Parathyroid adenoma (tissue), 2 donors: ENCODE data around the gene PELI1.
"Not testable (repeated sequence)": the region's sequence is repeated elsewhere in the genome, so short reads cannot be mapped to it uniquely, and the experiment has no call there.

Experiments used
- H2AFZ ChIP-seq: fragments of 300-600 bp; sonication (generic); one replicate; pipeline ENCODE4 v1.7.0; 2017; ENCODE audit warnings: antibody characterized with exemption, mild to moderate bottlenecking
- H3K27ac ChIP-seq: fragments of 300-600 bp; sonication (generic); one replicate; pipeline ENCODE4 v1.7.0; 2017
- H3K27me3 ChIP-seq: fragments of 300-600 bp; sonication (generic); one replicate; pipeline ENCODE4 v1.7.0; 2017; ENCODE audit warnings: low read length; ENCODE audit not compliant: control insufficient read depth, insufficient read depth
- H3K36me3 ChIP-seq: fragments of 300-600 bp; sonication (generic); one replicate; pipeline ENCODE4 v1.7.0; 2017; ENCODE audit warnings: low read length; ENCODE audit not compliant: control insufficient read depth, insufficient read depth
- H3K4me1 ChIP-seq: fragments of 300-600 bp; sonication (generic); one replicate; pipeline ENCODE4 v1.7.0; 2017; ENCODE audit warnings: control low read depth
- H3K4me2 ChIP-seq: fragments of 300-600 bp; sonication (generic); one replicate; pipeline ENCODE4 v1.7.0; 2017; ENCODE audit warnings: low read length
- H3K4me3 ChIP-seq: fragments of 300-600 bp; sonication (generic); one replicate; pipeline ENCODE4 v1.7.0; 2017; ENCODE audit warnings: low read depth, low read length
- H3K79me2 ChIP-seq: fragments of 300-600 bp; sonication (generic); one replicate; pipeline ENCODE4 v1.7.0; 2017; ENCODE audit warnings: control low read depth
- H3K9ac ChIP-seq: fragments of 300-600 bp; sonication (generic); one replicate; pipeline ENCODE4 v1.7.0; 2017; ENCODE audit warnings: mild to moderate bottlenecking
- H3K9me3 ChIP-seq: fragments of 300-600 bp; sonication (generic); one replicate; pipeline ENCODE4 v1.7.0; 2017; ENCODE audit warnings: low read length; ENCODE audit not compliant: control insufficient read depth
- CTCF ChIP-seq: fragments of 300-600 bp; sonication (generic); IDR thresholded peaks from one replicate; pipeline ENCODE4 v1.7.0; 2017; ENCODE audit warnings: antibody characterized with exemption, mild to moderate bottlenecking
- donor health status: primary hyperparathyroidism.

PELI1 gene

GRCh38 chr2:64074616-64075015, 69.6 kb downstream of the PELI1 start:
- H3K4me1 ChIP-seq, H2AFZ ChIP-seq, H3K4me2 ChIP-seq, H3K4me3 ChIP-seq, H3K36me3 ChIP-seq, H3K27ac ChIP-seq, H3K79me2 ChIP-seq, H3K27me3 ChIP-seq, H3K9me3 ChIP-seq, H3K9ac ChIP-seq: not testable (repeated sequence)

- no peak for TF ChIP-seq CTCF
- no peak overlapping the region for H3K4me2 ChIP-seq
- H3K9me3 ChIP-seq: no peaks in the 10 kb centered on the region
- H3K9ac ChIP-seq: no peak overlapping the region
- H3K27ac ChIP-seq: no peak overlapping the region
- H3K36me3 ChIP-seq: no peaks in the 10 kb centered on the region
- no peaks in the 10 kb centered on the region for H3K27me3 ChIP-seq
- H3K4me3 ChIP-seq: no peak overlapping the region
- H3K4me1 ChIP-seq: no peaks in the 10 kb centered on the region
- no peak overlapping the region for H2AFZ ChIP-seq
- no peaks in the 10 kb centered on the region for H3K79me2 ChIP-seq
Measured at GRCh38 chr2:64067326-64067725, 76.9 kb downstream of the PELI1 start.

- Histone ChIP-seq H3K27me3 (no peaks in the 10 kb centered on the region), H3K9ac (no peak overlapping the region), H2AFZ (no peak overlapping the region), H3K9me3 (no peaks in the 10 kb centered on the region), H3K79me2 (no peaks in the 10 kb centered on the region), H3K4me1 (no peaks in the 10 kb centered on the region), H3K4me2 (no peak overlapping the region), H3K27ac (no peak overlapping the region), H3K36me3 (no peaks in the 10 kb centered on the region), H3K4me3 (no peak overlapping the region)
- no peak for TF ChIP-seq CTCF
Measured at GRCh38 chr2:64065516-64065915, 78.7 kb downstream of the PELI1 start.

GRCh38 chr2:64063924-64064331, 80.3 kb downstream of the PELI1 start:
- Histone ChIP-seq H3K4me1 (no peaks in the 10 kb centered on the region), H2AFZ (peak overlapping the region; percentile 36), H3K27me3 (no peaks in the 10 kb centered on the region), H3K9ac (no peak overlapping the region), H3K36me3 (no peaks in the 10 kb centered on the region), H3K4me2 (no peak overlapping the region), H3K79me2 (no peaks in the 10 kb centered on the region), H3K27ac (peak overlapping the region; percentile 7), H3K4me3 (no peak overlapping the region), H3K9me3 (no peaks in the 10 kb centered on the region)
- TF ChIP-seq CTCF: no peak

- no peaks in the 10 kb centered on the region for H3K36me3 ChIP-seq
- no peaks in the 10 kb centered on the region for H3K79me2 ChIP-seq
- no peaks in the 10 kb centered on the region for H3K27me3 ChIP-seq
- no peak overlapping the region for H3K27ac ChIP-seq
- H3K4me3 ChIP-seq: no peak overlapping the region
- no peak overlapping the region for H3K9ac ChIP-seq
- no peak overlapping the region for H2AFZ ChIP-seq
- H3K9me3 ChIP-seq: no peaks in the 10 kb centered on the region
- no peak for TF ChIP-seq CTCF
- no peak overlapping the region for H3K4me2 ChIP-seq
- H3K4me1 ChIP-seq: no peaks in the 10 kb centered on the region
Measured at GRCh38 chr2:64063454-64063853, 80.8 kb downstream of the PELI1 start.
